GM12878 (cell line): ENCODE results near the gene PLEKHN1. TPM values are rescaled to one million over a fixed set of nuclear protein-coding genes. Genes with fewer than 3 reads are reported as not detected.

ENCODE experiments used
- ATAC-seq: fragments of 200-7000 bp; cut with Tn5 transposase; 3 replicates; pipeline ENCODE4 v1.9.1; 2020; ENCODE audit warnings: mild to moderate bottlenecking, moderate library complexity
- BruUV-seq: library from RNA; stranded (reverse); fragments of 400-500 nt; replicated peaks from 2 replicates; lab custom pipeline; 2021; lab: Mats Ljungman, UMichigan
- CTCF ChIA-PET: fragments of 300-600 bp; sonication (Branson Sonifier 250); formaldehyde crosslinking; extraction: SDS; loops from one replicate; lab custom pipeline; 2021; ENCODE audit warnings: inconsistent platforms; lab: Yijun Ruan, JAX
- POLR2A ChIA-PET: fragments of 350-600 bp; formaldehyde crosslinking; extraction: SDS; loops from one replicate; lab custom pipeline; 2021; ENCODE audit warnings: inconsistent platforms; lab: Charles Lee
- RAD21 ChIA-PET: fragments of 300-600 bp; sonication (Branson Sonifier 250); formaldehyde crosslinking; loops from one replicate; lab custom pipeline; 2023; ENCODE audit warnings: antibody characterized with exemption; ENCODE audit not compliant: unreplicated experiment; lab: Charles Lee
- SMC1A ChIA-PET: fragments of 300-600 bp; sonication (Branson Sonifier 250); formaldehyde crosslinking; loops from one replicate; lab custom pipeline; 2023; ENCODE audit not compliant: unreplicated experiment, uncharacterized antibody; lab: Charles Lee
- DNase-seq: peaks from one replicate; pipeline ENCODE4 v3.0.0-alpha.2; 2011; ENCODE audit warnings: low read depth, low spot score
- FAIRE-seq: peaks from 3 replicates; lab custom pipeline; 2011; peaks lifted over from hg19 to GRCh38; lab: Jason Lieb, UNC
- H2AFZ ChIP-seq: 2 replicates; pipeline ENCODE4 v1.6.0; 2011; ENCODE audit warnings: low read depth, low read length, control low read depth; ENCODE audit not compliant: control insufficient read depth
- H3K27ac ChIP-seq: 2 replicates; pipeline ENCODE4 v1.5.1; 2011; ENCODE audit warnings: control low read depth; ENCODE audit not compliant: control insufficient read depth, insufficient read depth
- H3K27me3 ChIP-seq, 2 experiments: replicated peaks in 1 of 2; 2 replicates each; pipeline versions ENCODE4 v1.6.0 to v1.6.1; 2011; ENCODE audit warnings: low read length in 1 of 2; ENCODE audit not compliant: control insufficient read depth in 2 of 2, insufficient read depth in 2 of 2
- H3K36me3 ChIP-seq, 2 experiments: 2 replicates each; pipeline ENCODE4 v1.5.1; 2011; ENCODE audit warnings: low read length in 1 of 2; ENCODE audit not compliant: control insufficient read depth in 2 of 2, insufficient read depth in 2 of 2
- H3K4me1 ChIP-seq: 2 replicates; pipeline ENCODE4 v1.6.1; 2011; ENCODE audit warnings: mild to moderate bottlenecking, low read length, moderate library complexity, mixed read lengths; ENCODE audit not compliant: control insufficient read depth, insufficient read depth
- H3K4me2 ChIP-seq: 2 replicates; pipeline ENCODE4 v1.6.0; 2011; ENCODE audit warnings: control low read depth; ENCODE audit not compliant: control insufficient read depth, insufficient read depth
- H3K4me3 ChIP-seq: fragments of 200-600 bp; sonication (generic); 2 replicates; pipeline ENCODE4 v1.5.1; 2016
- H3K79me2 ChIP-seq: 2 replicates; pipeline ENCODE4 v1.6.0; 2011; ENCODE audit warnings: low read length; ENCODE audit not compliant: control insufficient read depth, insufficient read depth
- H3K9ac ChIP-seq: 2 replicates; pipeline ENCODE4 v1.8.0; 2011; ENCODE audit warnings: low read length, control low read depth, mixed read lengths; ENCODE audit not compliant: control insufficient read depth, insufficient read depth
- H3K9me3 ChIP-seq: replicated peaks from 3 replicates; pipeline ENCODE4 v1.5.1; 2011; ENCODE audit warnings: mild to moderate bottlenecking, low read length; ENCODE audit not compliant: control insufficient read depth, insufficient read depth
- H4K20me1 ChIP-seq: 2 replicates; pipeline ENCODE4 v1.6.0; 2011; ENCODE audit not compliant: control insufficient read depth, insufficient read depth
- NBN ChIP-seq: fragments of 450-650 bp; IDR thresholded peaks from 2 replicates; pipeline ENCODE4 v1.6.1; 2016
- NKRF ChIP-seq: fragments of 450-650 bp; conservative IDR thresholded peaks from 2 replicates; pipeline ENCODE4 v1.6.1; 2017; ENCODE audit warnings: mild to moderate bottlenecking, moderate library complexity
- POLR2AphosphoS5 ChIP-seq: IDR thresholded peaks from 2 replicates; pipeline ENCODE4 v1.6.1; 2011; ENCODE audit warnings: mild to moderate bottlenecking, low read length, inconsistent platforms
- RELA ChIP-seq: fragments of 450-650 bp; IDR thresholded peaks from 2 replicates; pipeline ENCODE4 v1.8.0; 2014; ENCODE audit warnings: borderline replicate concordance; ENCODE audit not compliant: partially characterized antibody
- SMC3 ChIP-seq: IDR thresholded peaks from 2 replicates; pipeline ENCODE4 v1.6.1; 2011; ENCODE audit warnings: low read length, improper control_type of control experiment, borderline replicate concordance
- WGBS: methylation state at CpG from one replicate; pipeline ENCODE4 v1.1.6; 2016; ENCODE audit warnings: low lambda C conversion rate; ENCODE audit not compliant: insufficient replicate concordance, insufficient coverage; ENCODE audit errors: missing lambda C conversion rate; 5-methylcytosine and 5-hydroxymethylcytosine counted together
- in situ Hi-C: fragments of 300-500 bp; cut with MboI; formaldehyde crosslinking; loops from 9 replicates; pipeline ENCODE4 v1.14.3; 2018; ENCODE audit warnings: mixed read lengths
- intact Hi-C: fragments of 100-400 bp; cut with micrococcal nuclease; formaldehyde crosslinking; loops from one replicate; pipeline ENCODE4 v1.14.2; 2022; ENCODE audit not compliant: unreplicated experiment
- polyA plus RNA-seq, 11 experiments: library from polyadenylated mRNA; depleted of rRNA in 4 of 11; unstranded in 6 of 11; stranded (reverse) in 5 of 11; fragments of >200 nt; fragmentation: Nextera tagmentation in 4 of 11; fragmentation: Illumina TruSeq in 1 of 11; extraction: Ambion mirVana in 4 of 11; extraction: Trizol in 1 of 11; gene quantifications; 1 replicate in 1 of 11; 2 replicates in 10 of 11; pipeline versions ENCODE4 v1.2.1 to v1.2.3, GENCODE V29; 2011 to 2016; ENCODE audit warnings: inconsistent platforms in 2 of 11, missing spikeins in 2 of 11, low read depth in 1 of 11
- total RNA-seq, 4 experiments: library from RNA; depleted of rRNA in 3 of 4; stranded (reverse); fragments of >200 nt in 3 of 4; fragmentation: Illumina TruSeq in 1 of 4; extraction: Trizol in 1 of 4; gene quantifications; 2 replicates each; pipeline versions ENCODE4 v1.2.1 to v1.2.3, GENCODE V29; 2013 to 2021
- TF ChIP-seq, protein P1 (sequence below): fragments of 450-650 bp; IDR thresholded peaks from 2 replicates; pipeline ENCODE4 v1.6.1; 2016; ENCODE audit warnings: mild to moderate bottlenecking

Gene PLEKHN1
- total and polyA plus RNA-seq, 10 of the 15 experiments (the other 5 are each of a cell fraction or from before 2014, with no cell fraction given), result 0.04 to 0.26 (median 0.18) TPM; not detected in 6

DNA sequence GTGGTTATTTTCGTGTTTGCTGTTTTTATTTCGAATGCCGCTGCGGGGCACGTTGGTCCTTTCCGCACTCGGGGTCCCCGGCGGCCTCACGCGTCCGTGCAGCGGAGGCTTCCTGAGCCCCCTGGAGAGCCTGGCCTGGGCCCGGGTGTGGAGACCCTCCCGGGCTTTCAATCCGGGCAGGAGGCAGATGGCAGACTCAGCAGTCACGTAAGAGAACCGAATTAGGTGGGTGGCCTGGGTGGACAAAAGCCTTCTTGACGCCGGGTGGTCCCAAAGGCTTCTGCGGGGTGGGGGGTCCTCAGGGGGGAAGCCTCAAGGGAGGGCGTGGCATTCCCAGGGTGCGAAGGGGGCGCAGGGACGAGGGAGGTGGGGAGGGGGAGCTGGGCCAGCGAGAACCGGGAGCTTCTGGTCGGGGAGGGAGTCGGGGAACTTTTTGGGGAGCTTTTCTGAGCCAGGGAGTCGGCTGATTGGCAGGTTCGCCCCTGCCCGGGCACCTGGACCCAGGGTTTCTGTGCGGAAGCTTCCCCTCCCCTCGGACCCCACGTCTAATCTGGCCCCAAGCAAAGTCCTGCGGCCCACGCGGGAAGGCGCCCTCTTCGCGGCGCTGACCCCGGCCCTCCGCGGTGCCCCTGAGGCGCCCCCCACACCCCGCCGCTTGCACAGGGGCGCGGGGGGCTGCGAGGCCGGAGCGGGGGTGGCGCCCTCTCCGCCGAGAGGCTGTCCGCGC lies 34.9 kb downstream of the PLEKHN1 start:
- no peaks in the 10 kb centered on the region for H3K9me3 ChIP-seq
- SMC1A ChIA-PET, result interaction anchor here (1.0 to 2.0 kb wide), 3 partner anchors 8 to 16 kb away, joined by 4 to 11 read pairs (median 8); partner anchors contain the start of gene ISG15
- TSS peak; percentile 64 for BruUV-seq
- in situ Hi-C loops, result no loop called here
- no peaks in the 10 kb centered on the region for H3K79me2 ChIP-seq
- no peaks in the 10 kb centered on the region for H4K20me1 ChIP-seq
- ATAC-seq, result no peak
- RAD21 ChIA-PET, result interaction anchor here (1.0 to 2.3 kb wide), 6 partner anchors 8 to 63 kb away, joined by 3 to 13 read pairs (median 5); partner anchors contain the start of gene AGRN
- 3% methylated on average over 25 of the region's 58 CpGs for WGBS
- peak overlapping the region; percentile 96 for H3K4me2 ChIP-seq
- FAIRE-seq, result no peak
- POLR2A ChIA-PET, result interaction anchor here (0.7 to 5.4 kb wide), 4 partner anchors 9 to 12 kb away, joined by 3 to 22 read pairs (median 6); partner anchors contain the start of gene ISG15
- no peak for DNase-seq
- no peak overlapping the region; the same call in 1 of the 2 replicates for H2AFZ ChIP-seq
- intact Hi-C loops, result no loop called here
- H3K4me3 ChIP-seq, result peak overlapping the region; percentile 48; the same call in 1 of the 2 replicates
- no peak overlapping the region for H3K9ac ChIP-seq
- H3K27ac ChIP-seq, result no peak overlapping the region
- H3K4me1 ChIP-seq, result peaks cover 26% of the 10 kb centered on the region
- H3K36me3 ChIP-seq, result no peaks in the 10 kb centered on the region
- CTCF ChIA-PET, result interaction anchor here (0.7 to 5.6 kb wide), 10 partner anchors 9 to 291 kb away, joined by 3 to 56 read pairs (median 4); partner anchors contain the start of genes ISG15 and PERM1
- peaks cover 0 to 20% of the 10 kb centered on the region in 2 experiments; a peak in 2 of 4 replicates for H3K27me3 ChIP-seq
- TF ChIP-seq NBN (peak; percentile 45; the same call in 1 of the 2 replicates), POLR2AphosphoS5 (0 out of 2 replicates have a peak, but pooled peaks have one; percentile 1), NKRF (0 out of 2 replicates have a peak, but pooled peaks have one; percentile 33), RELA (no peak), SMC3 (no peak)
- TF ChIP-seq, protein P1, sequence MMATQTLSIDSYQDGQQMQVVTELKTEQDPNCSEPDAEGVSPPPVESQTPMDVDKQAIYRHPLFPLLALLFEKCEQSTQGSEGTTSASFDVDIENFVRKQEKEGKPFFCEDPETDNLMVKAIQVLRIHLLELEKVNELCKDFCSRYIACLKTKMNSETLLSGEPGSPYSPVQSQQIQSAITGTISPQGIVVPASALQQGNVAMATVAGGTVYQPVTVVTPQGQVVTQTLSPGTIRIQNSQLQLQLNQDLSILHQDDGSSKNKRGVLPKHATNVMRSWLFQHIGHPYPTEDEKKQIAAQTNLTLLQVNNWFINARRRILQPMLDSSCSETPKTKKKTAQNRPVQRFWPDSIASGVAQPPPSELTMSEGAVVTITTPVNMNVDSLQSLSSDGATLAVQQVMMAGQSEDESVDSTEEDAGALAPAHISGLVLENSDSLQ, result peak; percentile 42; the same call in 1 of the 2 replicates
